ENCODE measurements around the gene DSCAM. TPM values are rescaled to one million over a fixed set of nuclear protein-coding genes. Genes with fewer than 3 reads are reported as not detected.
"Not testable (repeated sequence)": the region's sequence is repeated elsewhere in the genome, so short reads cannot be mapped to it uniquely, and the experiment has no call there.

The DSCAM gene
- total and polyA plus RNA-seq, 5 donors = under 0.01 TPM; not detected in 4

DNA sequence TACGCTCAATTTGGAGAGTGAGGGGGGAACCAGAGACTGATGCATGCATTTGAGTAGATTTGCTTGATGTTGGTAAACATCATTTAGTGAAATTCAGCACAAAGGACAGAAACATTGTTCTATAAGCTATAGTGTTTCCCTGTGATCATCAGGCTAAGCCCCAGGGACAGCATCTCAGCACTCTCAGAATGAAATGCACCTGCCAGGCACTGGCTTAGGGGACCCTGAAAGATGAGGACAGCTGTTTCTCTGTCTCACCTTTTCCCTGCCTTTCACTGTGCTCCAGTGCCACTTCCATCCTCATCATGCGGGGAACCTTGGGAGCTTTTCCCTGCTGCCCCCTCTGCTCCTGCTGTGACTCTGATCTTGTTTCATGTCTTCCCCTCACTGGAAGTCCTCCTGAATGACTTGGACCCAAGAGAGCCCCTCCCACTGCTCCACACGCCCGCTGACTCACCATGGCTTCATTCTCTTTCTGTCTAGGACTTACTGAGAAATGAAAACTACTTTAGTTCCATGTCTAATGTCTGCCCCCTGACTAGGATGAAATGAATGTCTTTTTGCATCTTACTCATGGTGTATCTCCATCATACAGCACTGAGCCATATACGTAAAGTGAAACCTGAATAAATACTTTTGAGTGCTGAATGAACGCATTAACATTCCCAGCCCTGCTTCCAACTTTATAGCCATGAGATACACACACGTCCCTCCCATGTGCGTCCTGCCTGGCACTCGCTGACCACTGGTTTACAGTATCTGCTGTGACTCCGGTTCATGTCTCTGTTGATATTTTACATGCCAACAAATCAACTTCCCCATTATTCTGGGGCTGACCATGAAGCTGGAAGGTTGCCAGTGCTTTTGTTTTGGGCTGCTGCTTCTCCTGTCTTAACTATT lies 797.7 kb downstream of the DSCAM start:
- Histone ChIP-seq H3K4me1 (ENCODE audit: control insufficient read depth, insufficient read depth, low read length) (no peaks in the 10 kb centered on the region), H3K9me3 (ENCODE audit: control insufficient read depth, low read length) (no peaks in the 10 kb centered on the region), H3K4me3 (ENCODE audit: low read length) (no peak overlapping the region), H3K27me3 (ENCODE audit: control insufficient read depth, insufficient read depth) (no peaks in the 10 kb centered on the region), H3K27ac (ENCODE audit: low read length) (no peak overlapping the region)
- WGBS = 49% methylated on average over 10 of the region's 10 CpGs
- intact Hi-C loops (cut with DNase I) = no loop called here
- DNase-seq = no peak
- ATAC-seq = no peak

DNA sequence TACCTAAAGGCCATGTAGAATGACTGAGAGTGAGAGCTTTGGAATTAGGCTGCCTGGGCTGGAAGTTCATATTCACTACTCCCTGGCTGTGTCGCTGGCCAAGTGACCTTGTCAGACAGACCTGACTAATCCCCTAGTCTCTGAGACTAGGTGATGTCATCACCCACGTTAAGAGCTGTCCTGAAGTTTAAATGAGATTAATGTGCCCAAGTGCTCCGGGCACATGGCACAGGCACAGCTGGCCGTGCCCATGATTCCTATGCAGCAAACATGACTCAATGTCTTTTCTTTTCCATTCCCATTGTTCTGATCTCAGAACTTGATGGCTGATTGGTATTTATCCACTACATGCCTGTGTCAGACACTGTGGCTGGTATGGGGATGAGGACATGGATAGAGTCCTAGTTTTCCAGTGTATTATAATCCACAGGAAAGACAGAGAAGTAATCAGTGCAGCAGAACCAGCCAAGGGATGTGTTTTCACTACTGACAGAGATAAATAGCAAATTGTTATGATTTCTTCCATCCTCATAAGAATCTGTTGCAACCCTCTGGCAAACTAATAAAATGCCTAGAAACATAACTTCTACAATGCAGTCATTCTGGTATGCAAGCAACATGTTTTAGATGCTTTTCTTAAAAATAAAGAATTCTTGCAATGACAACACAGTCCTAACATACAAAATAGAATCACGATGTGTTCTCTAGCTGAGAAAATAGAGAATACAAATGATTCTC lies 798.8 kb downstream of the DSCAM start:
- H3K27me3 ChIP-seq (ENCODE audit: control insufficient read depth, insufficient read depth) = no peaks in the 10 kb centered on the region
- intact Hi-C loops (cut with DNase I) = no loop called here
- H3K4me3 ChIP-seq (ENCODE audit: low read length) = no peak overlapping the region
- H3K27ac ChIP-seq (ENCODE audit: low read length) = no peak overlapping the region
- WGBS = 65% methylated on average over 5 of the region's 5 CpGs
- DNase-seq = no peak
- H3K4me1 ChIP-seq (ENCODE audit: control insufficient read depth, insufficient read depth, low read length) = no peaks in the 10 kb centered on the region
- no peaks in the 10 kb centered on the region for H3K9me3 ChIP-seq (ENCODE audit: control insufficient read depth, low read length)
- no peak for ATAC-seq

DNA sequence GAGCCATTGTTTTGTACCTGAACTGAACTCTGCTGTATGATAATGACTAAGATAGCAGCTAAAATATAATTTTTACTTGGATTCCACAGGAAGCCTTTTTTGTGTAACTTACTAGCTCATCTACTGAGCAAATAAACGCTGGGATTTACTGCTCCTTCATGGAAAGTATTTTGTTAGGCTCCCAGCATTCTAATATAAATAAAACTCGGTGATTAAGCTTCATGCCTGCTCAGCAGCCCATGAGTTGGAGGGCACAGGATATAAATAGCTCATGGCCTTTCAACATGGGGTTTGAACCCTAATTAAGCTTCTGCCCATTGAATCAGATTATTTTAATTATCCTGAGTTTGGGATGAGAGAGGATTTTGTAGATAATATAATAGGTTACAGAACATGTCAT lies 799.7 kb downstream of the DSCAM start:
- intact Hi-C loops (cut with DNase I) = no loop called here
- WGBS = 67% methylated on average over 2 of the region's 2 CpGs
- ATAC-seq (no peak), DNase-seq (no peak)
- no peaks in the 10 kb centered on the region for H3K4me1 ChIP-seq (ENCODE audit: control insufficient read depth, insufficient read depth, low read length)
- H3K4me3 ChIP-seq (ENCODE audit: low read length) = no peak overlapping the region
- no peaks in the 10 kb centered on the region for H3K9me3 ChIP-seq (ENCODE audit: control insufficient read depth, low read length)
- no peaks in the 10 kb centered on the region for H3K27me3 ChIP-seq (ENCODE audit: control insufficient read depth, insufficient read depth)
- no peak overlapping the region for H3K27ac ChIP-seq (ENCODE audit: low read length)

DNA sequence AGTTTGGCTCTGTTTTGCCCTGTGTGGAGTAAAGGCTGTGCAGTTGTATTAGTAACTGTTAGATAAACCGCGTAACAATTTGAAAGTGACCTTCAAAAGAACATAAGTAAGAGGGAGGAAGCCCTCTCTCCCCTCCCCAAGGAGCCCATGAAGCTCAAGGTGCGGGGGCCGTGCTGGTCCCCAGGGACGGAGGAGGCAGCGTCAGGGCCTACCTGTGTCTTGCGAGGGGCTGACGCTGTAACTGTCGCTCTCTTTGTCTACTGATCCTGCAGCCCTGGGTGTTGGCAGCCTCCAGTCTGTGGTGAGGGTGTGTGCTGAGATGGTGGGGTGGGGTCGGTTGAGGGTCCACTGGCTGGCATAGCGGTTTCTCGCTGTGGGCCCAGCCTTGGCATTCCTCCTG lies 803.1 kb downstream of the DSCAM start:
- intact Hi-C loops (cut with DNase I) = no loop called here

DNA sequence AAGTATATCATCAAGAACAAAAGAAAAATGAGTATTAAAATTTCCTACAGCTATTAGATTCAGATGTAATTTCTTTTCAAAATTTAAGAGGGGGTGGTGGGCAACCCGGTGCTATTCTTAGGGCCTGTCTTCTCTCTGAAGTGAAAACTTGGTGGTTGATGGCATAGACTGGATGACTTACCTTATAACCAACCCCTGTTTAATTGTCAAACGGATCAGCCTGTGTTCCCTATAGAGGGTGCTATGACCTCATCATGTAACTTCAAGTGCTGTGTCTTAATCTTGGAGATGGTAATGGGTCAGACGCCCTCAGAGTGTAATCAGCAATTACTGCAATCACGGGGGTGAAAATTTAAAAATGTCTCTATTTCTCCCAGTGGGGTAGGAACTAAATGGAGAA lies 803.5 kb downstream of the DSCAM start:
- no peak overlapping the region for H3K4me3 ChIP-seq (ENCODE audit: low read length)
- DNase-seq (no peak), ATAC-seq (no peak)
- H3K9me3 ChIP-seq (ENCODE audit: control insufficient read depth, low read length) = no peaks in the 10 kb centered on the region
- WGBS = 60% methylated on average over 4 of the region's 4 CpGs
- no peaks in the 10 kb centered on the region for H3K27me3 ChIP-seq (ENCODE audit: control insufficient read depth, insufficient read depth)
- intact Hi-C loops (cut with DNase I) = no loop called here
- H3K4me1 ChIP-seq (ENCODE audit: control insufficient read depth, insufficient read depth, low read length) = no peaks in the 10 kb centered on the region
- no peak overlapping the region for H3K27ac ChIP-seq (ENCODE audit: low read length)

More for the DNA sequence above, 803.1 kb downstream of the DSCAM start:
- no peaks in the 10 kb centered on the region for H3K27me3 ChIP-seq (ENCODE audit: control insufficient read depth, insufficient read depth)
- DNase-seq = no peak
- H3K4me3 ChIP-seq (ENCODE audit: low read length) = no peak overlapping the region
- ATAC-seq = no peak
- no peaks in the 10 kb centered on the region for H3K4me1 ChIP-seq (ENCODE audit: control insufficient read depth, insufficient read depth, low read length)
- 97% methylated on average over 12 of the region's 12 CpGs for WGBS
- no peaks in the 10 kb centered on the region for H3K9me3 ChIP-seq (ENCODE audit: control insufficient read depth, low read length)
- H3K27ac ChIP-seq (ENCODE audit: low read length) = no peak overlapping the region

DNA sequence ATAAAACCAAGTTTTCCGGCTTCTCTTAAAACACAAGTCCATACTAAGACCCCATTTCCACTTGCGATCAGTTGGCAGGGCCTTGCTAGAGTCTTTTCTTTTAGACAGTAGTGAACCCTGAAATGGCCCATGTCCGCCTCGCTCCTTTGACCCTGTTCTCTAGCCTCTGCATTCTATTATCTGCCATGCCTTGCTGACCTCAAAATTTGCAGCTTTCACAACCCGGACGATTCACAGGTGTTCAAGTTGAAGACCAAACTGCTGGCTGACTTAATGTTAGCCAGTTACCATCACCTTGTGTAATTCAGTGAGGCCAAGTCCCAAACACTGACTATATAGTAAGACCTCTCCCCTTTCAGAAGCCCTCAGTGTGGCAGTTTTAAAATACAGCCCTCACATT lies 805.5 kb downstream of the DSCAM start:
- H3K27ac ChIP-seq (ENCODE audit: low read length) = no peak overlapping the region
- DNase-seq (no peak), ATAC-seq (no peak)
- H3K27me3 ChIP-seq (ENCODE audit: control insufficient read depth, insufficient read depth) = no peaks in the 10 kb centered on the region
- intact Hi-C loops (cut with DNase I) = no loop called here
- H3K4me1 ChIP-seq (ENCODE audit: control insufficient read depth, insufficient read depth, low read length) = no peaks in the 10 kb centered on the region
- H3K4me3 ChIP-seq (ENCODE audit: low read length) = no peak overlapping the region
- H3K9me3 ChIP-seq (ENCODE audit: control insufficient read depth, low read length) = no peaks in the 10 kb centered on the region
- WGBS = 92% methylated on average over 6 of the region's 6 CpGs

DNA sequence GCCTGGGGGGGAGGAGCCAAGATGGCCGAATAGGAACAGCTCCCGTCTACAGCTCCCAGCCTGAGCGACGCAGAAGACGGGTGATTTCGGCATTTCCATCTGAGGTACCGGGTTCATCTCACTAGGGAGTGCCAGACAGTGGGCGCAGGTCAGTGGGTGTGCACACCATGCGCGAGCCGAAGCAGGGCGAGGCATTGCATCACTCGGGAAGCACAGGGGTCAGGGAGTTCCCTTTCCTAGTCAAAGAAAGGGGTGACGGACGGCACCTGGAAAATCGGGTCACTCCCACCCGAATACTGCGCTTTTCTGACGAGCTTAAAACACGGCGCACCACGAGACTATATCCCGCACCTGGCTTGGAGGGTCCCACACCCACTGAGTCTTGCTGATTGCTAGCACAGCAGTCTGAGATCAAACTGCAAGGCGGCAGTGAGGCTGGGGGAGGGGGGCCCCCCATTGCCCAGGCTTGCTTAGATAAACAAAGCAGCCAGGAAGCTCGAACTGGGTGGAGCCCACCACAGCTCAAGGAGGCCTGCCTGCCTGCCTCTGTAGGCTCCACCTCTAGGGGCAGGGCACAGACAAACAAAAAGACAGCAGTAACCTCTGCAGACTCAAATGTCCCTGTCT lies 813.7 kb downstream of the DSCAM start:
- H3K27me3 ChIP-seq (ENCODE audit: control insufficient read depth, insufficient read depth); intact Hi-C loops (cut with DNase I); H3K27ac ChIP-seq (ENCODE audit: low read length); DNase-seq; H3K4me1 ChIP-seq (ENCODE audit: control insufficient read depth, insufficient read depth, low read length); H3K9me3 ChIP-seq (ENCODE audit: control insufficient read depth, low read length); H3K4me3 ChIP-seq (ENCODE audit: low read length); ATAC-seq: not testable (repeated sequence)
- 84% methylated on average over 25 of the region's 25 CpGs for WGBS

DNA sequence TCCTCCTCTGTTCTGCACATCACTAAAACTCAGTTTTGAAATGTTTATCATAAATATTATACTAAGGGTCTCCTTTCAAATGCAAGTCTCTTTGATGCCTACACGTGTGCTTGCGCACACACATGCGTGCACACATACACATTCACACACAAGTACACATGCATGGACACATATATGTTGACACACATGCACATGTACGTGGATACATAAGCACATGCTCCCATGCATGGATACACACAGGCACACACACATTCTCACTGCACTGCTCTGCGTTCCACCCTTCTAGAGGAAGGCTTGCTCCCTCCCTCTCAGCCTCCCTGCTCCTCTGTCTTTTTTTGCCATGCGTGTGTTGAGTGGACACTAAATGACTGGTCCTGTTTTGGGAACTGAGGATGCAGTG lies 817.1 kb downstream of the DSCAM start:
- no peaks in the 10 kb centered on the region for H3K4me1 ChIP-seq (ENCODE audit: control insufficient read depth, insufficient read depth, low read length)

DNA sequence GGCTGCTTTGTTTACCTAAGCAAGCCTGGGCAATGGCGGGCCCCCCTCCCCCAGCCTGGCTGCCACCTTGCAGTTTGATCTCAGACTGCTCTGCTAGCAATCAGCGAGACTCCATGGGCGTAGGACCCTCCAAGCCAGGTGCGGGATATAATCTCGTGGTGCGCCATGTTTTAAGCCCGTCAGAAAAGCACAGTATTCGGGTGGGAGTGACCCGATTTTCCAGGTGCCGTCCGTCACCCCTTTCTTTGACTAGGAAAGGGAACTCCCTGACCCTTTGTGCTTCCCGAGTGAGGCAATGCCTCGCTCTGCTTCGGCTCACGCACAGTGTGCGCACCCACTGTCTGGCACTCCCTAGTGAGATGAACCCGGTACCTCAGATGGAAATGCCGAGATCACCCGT lies 818.6 kb downstream of the DSCAM start:
- ATAC-seq; H3K4me1 ChIP-seq (ENCODE audit: control insufficient read depth, insufficient read depth, low read length); H3K27me3 ChIP-seq (ENCODE audit: control insufficient read depth, insufficient read depth); intact Hi-C loops (cut with DNase I); DNase-seq; H3K9me3 ChIP-seq (ENCODE audit: control insufficient read depth, low read length); H3K4me3 ChIP-seq (ENCODE audit: low read length); H3K27ac ChIP-seq (ENCODE audit: low read length): not testable (repeated sequence)
- WGBS = 88% methylated on average over 19 of the region's 19 CpGs

More for the DNA sequence above, 817.1 kb downstream of the DSCAM start:
- intact Hi-C loops (cut with DNase I) = no loop called here
- no peaks in the 10 kb centered on the region for H3K9me3 ChIP-seq (ENCODE audit: control insufficient read depth, low read length)
- 92% methylated on average over 6 of the region's 6 CpGs for WGBS
- no peak overlapping the region for H3K27ac ChIP-seq (ENCODE audit: low read length)
- no peak for DNase-seq
- no peak overlapping the region for H3K4me3 ChIP-seq (ENCODE audit: low read length)
- H3K27me3 ChIP-seq (ENCODE audit: control insufficient read depth, insufficient read depth) = no peaks in the 10 kb centered on the region
- ATAC-seq = no peak

DNA sequence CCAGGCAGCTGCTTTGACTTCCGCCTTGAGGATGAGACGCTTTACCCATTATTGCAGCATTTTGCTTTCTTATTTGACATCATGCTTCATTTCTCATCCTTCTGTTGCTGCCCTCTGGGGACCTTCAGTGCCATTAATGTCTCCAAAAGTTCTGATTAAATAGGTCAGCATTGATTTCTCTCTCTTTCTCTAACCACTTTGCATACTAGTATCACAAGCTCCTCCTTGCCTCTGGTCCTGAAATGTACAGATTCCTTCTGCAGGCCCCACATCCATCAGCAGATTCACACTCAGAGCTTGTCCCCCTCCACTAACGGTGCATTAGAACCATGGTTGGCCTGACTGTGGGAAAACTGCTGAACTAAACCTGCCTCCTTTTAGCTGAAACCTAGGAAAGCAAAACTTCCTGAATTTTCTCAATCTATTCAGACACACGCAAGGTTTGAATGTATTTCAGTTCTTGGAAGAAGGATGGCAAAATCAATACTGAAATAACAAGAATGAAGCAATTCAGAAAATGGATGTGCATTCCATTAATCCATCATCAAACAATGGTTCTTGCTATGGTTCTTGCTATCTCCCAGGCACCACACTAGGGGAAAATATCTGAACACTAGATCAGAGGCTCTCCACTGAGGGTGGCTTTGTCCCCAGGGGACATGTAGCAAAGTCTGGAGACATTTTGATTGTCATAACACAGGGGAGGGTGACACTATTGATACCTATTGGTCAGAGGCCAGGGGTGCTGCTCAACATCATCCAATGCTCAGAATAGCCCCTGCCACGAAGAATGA lies 825.2 kb downstream of the DSCAM start:
- no peak overlapping the region for H3K27ac ChIP-seq (ENCODE audit: low read length)
- H3K27me3 ChIP-seq (ENCODE audit: control insufficient read depth, insufficient read depth) = no peaks in the 10 kb centered on the region
- no peaks in the 10 kb centered on the region for H3K4me1 ChIP-seq (ENCODE audit: control insufficient read depth, insufficient read depth, low read length)
- intact Hi-C loops (cut with DNase I) = no loop called here
- H3K9me3 ChIP-seq (ENCODE audit: control insufficient read depth, low read length) = no peaks in the 10 kb centered on the region
- DNase-seq (no peak), ATAC-seq (no peak)
- H3K4me3 ChIP-seq (ENCODE audit: low read length) = no peak overlapping the region
- WGBS = 76% methylated on average over 5 of the region's 5 CpGs

All from right cardiac atrium (tissue), 5 donors.